ENCODE data around the gene FAM181B. TPM values are rescaled to one million over a fixed set of nuclear protein-coding genes. Genes with fewer than 3 reads are reported as not detected.

Gene FAM181B
- total RNA-seq, 1 experiment from 2014 or later = 0.69 TPM

- Histone ChIP-seq H3K27me3 (ENCODE audit: control insufficient read depth, insufficient read depth, low read length) (peaks cover 38% of the 10 kb centered on the region), H3K36me3 (ENCODE audit: control insufficient read depth, insufficient read depth, low read length) (no peaks in the 10 kb centered on the region), H3K9me3 (ENCODE audit: control insufficient read depth, insufficient read depth, low read depth, low read length) (no peaks in the 10 kb centered on the region), H3K4me3 (ENCODE audit: low read depth in 2 of 2, low read length in 2 of 2) (peak overlapping the region in 1 of 2 experiments; percentile 48; a peak in 1 of 4 replicates), H3K27ac (ENCODE audit: low read length) (no peak overlapping the region), H3K4me1 (ENCODE audit: control insufficient read depth, insufficient read depth, low read length) (no peaks in the 10 kb centered on the region)
- no TSS peak for BruUV-seq (replicated peaks)
- in situ Hi-C loops (cut with HindIII; ENCODE audit: low pct_unique_long_range_greater_than_20kb, low sequenced_read_pairs) (no loop called here), intact Hi-C loops (cut with micrococcal nuclease; ENCODE audit: unreplicated experiment) (no loop called here)
- CTCF ChIA-PET = interaction anchor here (0.6 kb wide), 1 partner anchor 531 kb away, joined by 3 read pairs; no protein-coding TSS in a partner anchor
- no peak for DNase-seq (ENCODE audit: low read depth, low spot score)
- TF ChIP-seq REST (IDR thresholded peaks at IDR 0.05; ENCODE audit: insufficient read depth in 1 of 2, low read depth in 2 of 2, low read length in 1 of 2) (no peak), SIN3A (IDR thresholded peaks at IDR 0.05; ENCODE audit: borderline replicate concordance, insufficient read depth, low read depth, low read length) (no peak), CTCF (IDR thresholded peaks at IDR 0.05) (no peak), POLR2AphosphoS5 (IDR thresholded peaks at IDR 0.05; ENCODE audit: low read depth, low read length) (no peak), TCF7L2 (IDR thresholded peaks at IDR 0.05; ENCODE audit: low read depth, low read length) (no peak)
- POLR2A ChIA-PET = no interaction called here
- ATAC-seq = no peak
These were observed 1.3 kb downstream of the FAM181B start for GRCh38 chr11:82732348-82732733.

GRCh38 chr11:82731691-82732277 is 1.9 kb downstream of the FAM181B start:
- POLR2A ChIA-PET = no interaction called here
- no TSS peak for BruUV-seq (replicated peaks)
- in situ Hi-C loops (cut with HindIII; ENCODE audit: low pct_unique_long_range_greater_than_20kb, low sequenced_read_pairs) (no loop called here), intact Hi-C loops (cut with micrococcal nuclease; ENCODE audit: unreplicated experiment) (no loop called here)
- Histone ChIP-seq H3K27me3 (ENCODE audit: control insufficient read depth, insufficient read depth, low read length) (peaks cover 36% of the 10 kb centered on the region), H3K4me1 (ENCODE audit: control insufficient read depth, insufficient read depth, low read length) (no peaks in the 10 kb centered on the region), H3K9me3 (ENCODE audit: control insufficient read depth, insufficient read depth, low read depth, low read length) (no peaks in the 10 kb centered on the region), H3K36me3 (ENCODE audit: control insufficient read depth, insufficient read depth, low read length) (no peaks in the 10 kb centered on the region), H3K27ac (ENCODE audit: low read length) (no peak overlapping the region), H3K4me3 (ENCODE audit: low read depth in 2 of 2, low read length in 2 of 2) (no peak overlapping the region)
- CTCF ChIA-PET = no interaction called here
- no peak for ATAC-seq
- no peak for DNase-seq (ENCODE audit: low read depth, low spot score)
- no peak for TF ChIP-seq POLR2AphosphoS5 (IDR thresholded peaks at IDR 0.05; ENCODE audit: low read depth, low read length)
- TF ChIP-seq SIN3A (IDR thresholded peaks at IDR 0.05; ENCODE audit: borderline replicate concordance, insufficient read depth, low read depth, low read length) = no peak
- TF ChIP-seq REST (IDR thresholded peaks at IDR 0.05; ENCODE audit: insufficient read depth in 1 of 2, low read depth in 2 of 2, low read length in 1 of 2) = no peak
- TF ChIP-seq TCF7L2 (IDR thresholded peaks at IDR 0.05; ENCODE audit: low read depth, low read length) = no peak
- no peak for TF ChIP-seq CTCF (IDR thresholded peaks at IDR 0.05)

Measured in Panc1 (cell line).